Peyer's patch (tissue), 4 donors: Measurements from ENCODE around the gene COL13A1.

Experiments
- CTCF ChIP-seq, 6 experiments: fragments of 450-650 bp in 4 of 6; fragments of 200-600 bp in 2 of 6; sonication (generic) in 1 of 6; IDR thresholded peaks; one replicate each; pipeline ENCODE4 v1.5.1; 2017 to 2019; ENCODE audit warnings: antibody characterized with exemption in 6 of 6, mild to moderate bottlenecking in 3 of 6, moderate library complexity in 1 of 6
- POLR2A ChIP-seq, 2 donors: fragments of 450-650 bp; IDR thresholded peaks; one replicate each; pipeline ENCODE4 v1.5.1; 2017; ENCODE audit warnings: antibody characterized with exemption in 2 of 2, mild to moderate bottlenecking in 2 of 2, moderate library complexity in 2 of 2

GRCh38 chr10:69996611-69997010 lies 194.9 kb downstream of the COL13A1 start:
- TF ChIP-seq CTCF (IDR thresholded peaks at IDR 0.05) (no peak), POLR2A (IDR thresholded peaks at IDR 0.05) (no peak)
